Lung (tissue), 12 donors: ENCODE data around the gene NXPH2. TPM values are rescaled to one million over a fixed set of nuclear protein-coding genes. Genes with fewer than 3 reads are reported as not detected.

Experiments used
- ATAC-seq: fragments of 200-7000 bp; cut with Tn5 transposase; one replicate; pipeline ENCODE4 v1.9.1; 2020; ENCODE audit warnings: moderate number of reproducible peaks; ENCODE audit not compliant: insufficient read depth, low FRiP score
- DNase-seq, 3 donors: peaks; one replicate each; pipeline ENCODE4 v3.0.0-alpha.2; 2013 to 2017
- H3K27ac ChIP-seq, 2 donors: one replicate each; pipeline ENCODE4 v1.5.1; 2013; ENCODE audit warnings: mild to moderate bottlenecking in 2 of 2, moderate library complexity in 2 of 2, control low read depth in 1 of 2, inconsistent platforms in 1 of 2, low read depth in 1 of 2, low read length in 1 of 2
- H3K27me3 ChIP-seq, 3 donors: one replicate each; pipeline ENCODE4 v1.5.1; 2013; ENCODE audit warnings: low read length in 2 of 3; ENCODE audit not compliant: control insufficient read depth in 3 of 3, insufficient read depth in 3 of 3
- H3K36me3 ChIP-seq, 4 donors: one replicate each; pipeline ENCODE4 v1.5.1; 2013; ENCODE audit warnings: low read length in 4 of 4, mild to moderate bottlenecking in 1 of 4, moderate library complexity in 1 of 4; ENCODE audit not compliant: control insufficient read depth in 4 of 4, insufficient read depth in 4 of 4
- H3K4me1 ChIP-seq, 5 donors: one replicate each; pipeline ENCODE4 v1.5.1; 2013; ENCODE audit warnings: low read length in 5 of 5, mild to moderate bottlenecking in 2 of 5, moderate library complexity in 1 of 5; ENCODE audit not compliant: control insufficient read depth in 5 of 5, insufficient read depth in 5 of 5
- H3K4me3 ChIP-seq: one replicate; pipeline ENCODE4 v1.5.1; 2013; ENCODE audit warnings: mild to moderate bottlenecking, control low read depth, moderate library complexity
- H3K9ac ChIP-seq, 2 donors: one replicate each; pipeline ENCODE4 v1.5.1; 2013; ENCODE audit warnings: low read length in 2 of 2, control low read depth in 1 of 2; ENCODE audit not compliant: insufficient read depth in 1 of 2
- H3K9me3 ChIP-seq, 4 donors: one replicate each; pipeline ENCODE4 v1.5.1; 2013; ENCODE audit warnings: low read length in 3 of 4, mild to moderate bottlenecking in 1 of 4, moderate library complexity in 1 of 4; ENCODE audit not compliant: control insufficient read depth in 4 of 4, insufficient read depth in 3 of 4
- WGBS, 2 donors: extraction: QIAGEN DNeasy Blood & Tissue Kit; methylation state at CpG; one replicate each; pipeline ENCODE4 v1.1.7; 2013; 5-methylcytosine and 5-hydroxymethylcytosine counted together
- polyA plus RNA-seq, 2 donors: library from polyadenylated mRNA; stranded (reverse); fragments of 200-250 nt; gene quantifications; one replicate each; pipeline ENCODE4 v1.2.1, GENCODE V29; 2013
- total RNA-seq, 2 donors: library from RNA; depleted of rRNA in 1 of 2; stranded (reverse); fragments of >200 nt in 1 of 2; gene quantifications; one replicate each; pipeline ENCODE4 v1.2.1, GENCODE V29; 2014 to 2021
- TF ChIP-seq, protein P1 (sequence below): IDR thresholded peaks from 2 replicates; pipeline ENCODE4 v1.5.1; 2012; ENCODE audit warnings: mild to moderate bottlenecking; ENCODE audit errors: control extremely low read depth, extremely low read depth
- donor health status: control.
- donor health status: control.
- donor health status: Bipolar disorder and iron deficiency.
- donor health status: healthy.
- donor health status: DM: yes; HTN: yes; CAD: no.

The NXPH2 gene
- total and polyA plus RNA-seq, 4 donors = not detected

DNA sequence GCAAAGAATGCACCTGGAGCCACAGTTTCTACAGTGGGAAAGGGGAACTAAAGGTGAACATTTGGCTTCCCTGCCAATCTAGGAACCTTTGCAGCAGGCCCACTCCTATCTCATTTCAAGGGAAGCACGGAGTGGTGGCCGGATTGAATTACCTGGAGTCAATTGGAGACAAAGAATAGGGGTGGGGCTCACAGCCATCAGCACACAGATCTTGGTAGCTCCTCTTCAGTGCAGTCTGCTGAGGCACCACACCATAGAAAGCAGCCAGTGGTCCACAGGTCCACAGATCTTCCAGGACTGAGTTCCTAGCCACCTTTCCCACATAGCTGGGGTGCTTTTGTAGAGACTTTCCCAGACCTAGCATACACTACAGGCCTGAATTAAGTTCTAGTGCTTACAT, 43.5 kb upstream of the NXPH2 start:
- peaks cover 0 to 3% (median 0%) of the 10 kb centered on the region in 5 donors for H3K4me1 ChIP-seq
- WGBS, 2 donors = 80 to 82% methylated on average over 2 of the region's 2 CpGs
- no peaks in the 10 kb centered on the region for H3K36me3 ChIP-seq
- DNase-seq (no peak), ATAC-seq (no peak)
- no peak overlapping the region for H3K27ac ChIP-seq
- no peaks in the 10 kb centered on the region for H3K27me3 ChIP-seq
- TF ChIP-seq, protein P1, sequence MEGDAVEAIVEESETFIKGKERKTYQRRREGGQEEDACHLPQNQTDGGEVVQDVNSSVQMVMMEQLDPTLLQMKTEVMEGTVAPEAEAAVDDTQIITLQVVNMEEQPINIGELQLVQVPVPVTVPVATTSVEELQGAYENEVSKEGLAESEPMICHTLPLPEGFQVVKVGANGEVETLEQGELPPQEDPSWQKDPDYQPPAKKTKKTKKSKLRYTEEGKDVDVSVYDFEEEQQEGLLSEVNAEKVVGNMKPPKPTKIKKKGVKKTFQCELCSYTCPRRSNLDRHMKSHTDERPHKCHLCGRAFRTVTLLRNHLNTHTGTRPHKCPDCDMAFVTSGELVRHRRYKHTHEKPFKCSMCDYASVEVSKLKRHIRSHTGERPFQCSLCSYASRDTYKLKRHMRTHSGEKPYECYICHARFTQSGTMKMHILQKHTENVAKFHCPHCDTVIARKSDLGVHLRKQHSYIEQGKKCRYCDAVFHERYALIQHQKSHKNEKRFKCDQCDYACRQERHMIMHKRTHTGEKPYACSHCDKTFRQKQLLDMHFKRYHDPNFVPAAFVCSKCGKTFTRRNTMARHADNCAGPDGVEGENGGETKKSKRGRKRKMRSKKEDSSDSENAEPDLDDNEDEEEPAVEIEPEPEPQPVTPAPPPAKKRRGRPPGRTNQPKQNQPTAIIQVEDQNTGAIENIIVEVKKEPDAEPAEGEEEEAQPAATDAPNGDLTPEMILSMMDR = no peak
- no peak overlapping the region for H3K9ac ChIP-seq
- no peak overlapping the region for H3K4me3 ChIP-seq
- no peaks in the 10 kb centered on the region for H3K9me3 ChIP-seq

DNA sequence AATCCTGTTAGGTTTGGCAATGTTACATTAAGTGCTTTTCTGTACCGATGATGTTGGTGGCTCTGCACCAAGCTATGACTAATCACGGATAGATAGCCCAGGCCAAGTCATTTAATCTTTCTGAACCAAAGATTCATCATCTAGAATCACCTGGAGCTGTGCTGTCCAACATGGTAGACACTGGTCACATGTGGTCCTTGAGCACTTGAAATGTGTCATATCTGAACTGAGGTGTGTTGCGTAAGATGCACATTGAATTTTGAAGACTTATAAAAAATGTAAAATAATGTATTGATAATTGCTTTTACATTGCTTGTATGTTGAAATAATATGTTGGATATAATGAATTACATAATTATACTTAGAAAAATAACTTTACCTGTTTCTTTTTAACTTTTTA, 39.8 kb upstream of the NXPH2 start:
- WGBS, 2 donors = 87 to 89% methylated on average over 3 of the region's 3 CpGs
- Histone ChIP-seq H3K27me3 (no peaks in the 10 kb centered on the region), H3K4me1 (no peaks in the 10 kb centered on the region), H3K9me3 (no peaks in the 10 kb centered on the region), H3K9ac (no peak overlapping the region), H3K36me3 (no peaks in the 10 kb centered on the region), H3K4me3 (no peak overlapping the region), H3K27ac (no peak overlapping the region)
- TF ChIP-seq, protein P1 = no peak
- ATAC-seq (no peak), DNase-seq (no peak)

DNA sequence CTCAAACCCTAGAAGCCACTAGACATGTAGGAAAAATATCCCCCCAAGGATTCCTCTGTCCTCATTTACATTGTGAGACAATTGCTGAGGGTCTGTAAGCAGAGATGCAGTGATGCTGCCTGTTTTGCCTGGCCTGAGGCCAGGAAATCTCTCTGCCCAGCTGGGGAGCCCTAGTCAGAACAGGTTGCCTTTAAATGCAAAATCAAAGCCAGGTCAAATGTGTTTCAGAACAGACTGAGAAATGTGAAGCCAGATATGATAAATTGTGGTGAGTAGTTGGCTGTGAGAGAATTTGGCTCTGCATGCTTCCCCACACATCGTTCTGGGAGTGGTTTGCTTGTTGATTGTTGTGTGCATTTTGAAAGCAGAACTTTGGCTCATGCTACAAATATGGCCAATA, 38.4 kb upstream of the NXPH2 start:
- no peak overlapping the region for H3K9ac ChIP-seq
- ATAC-seq = no peak
- no peaks in the 10 kb centered on the region for H3K36me3 ChIP-seq
- no peaks in the 10 kb centered on the region for H3K4me1 ChIP-seq
- DNase-seq = no peak
- peaks cover 0 to 1% (median 0%) of the 10 kb centered on the region in 4 donors for H3K9me3 ChIP-seq
- no peak overlapping the region for H3K27ac ChIP-seq
- WGBS, 2 donors = 33 to 37% methylated on average over 1 of the region's 1 CpG
- TF ChIP-seq, protein P1 = no peak
- H3K4me3 ChIP-seq = no peak overlapping the region
- H3K27me3 ChIP-seq = no peaks in the 10 kb centered on the region

DNA sequence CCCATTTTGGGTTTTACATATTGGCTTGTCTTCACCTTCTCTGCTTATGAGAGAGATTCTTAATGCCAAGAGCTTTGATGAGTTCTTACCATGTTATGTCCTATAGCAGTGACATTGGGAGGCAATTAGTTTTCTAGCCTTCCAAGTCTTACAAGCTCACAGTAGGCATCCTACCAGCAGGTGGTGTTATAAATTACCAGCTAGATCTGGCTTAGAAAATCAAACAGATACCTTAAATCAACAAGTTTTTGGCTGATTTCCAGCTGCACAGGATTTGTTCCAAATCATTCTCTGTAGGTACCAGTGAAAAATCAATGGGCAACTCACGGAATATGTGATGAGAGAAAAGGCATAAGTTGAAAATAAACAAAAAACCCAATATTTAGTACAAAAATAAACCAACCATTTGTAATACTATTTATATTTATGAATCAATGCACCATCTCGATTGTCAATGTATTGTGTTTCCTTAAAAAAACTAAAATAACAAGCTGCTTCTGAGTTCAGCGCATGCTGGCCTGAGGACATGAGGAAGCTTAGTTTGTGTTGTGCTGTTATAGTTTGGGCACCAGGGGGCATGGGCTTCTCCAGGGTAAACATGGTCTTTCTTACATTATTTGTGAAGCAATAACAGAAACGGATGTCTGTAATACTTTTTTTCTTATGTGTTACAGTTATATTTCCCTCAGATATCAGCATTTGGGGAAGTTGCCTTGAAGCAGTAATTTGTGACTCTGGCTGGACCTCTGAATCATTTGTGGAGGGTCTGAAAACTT, 34.1 kb upstream of the NXPH2 start:
- WGBS, 2 donors = 36 to 58% methylated on average over 4 of the region's 4 CpGs
- ATAC-seq (no peak), DNase-seq (no peak)
- TF ChIP-seq, protein P1 = no peak
- Histone ChIP-seq H3K27me3 (no peaks in the 10 kb centered on the region), H3K4me1 (no peaks in the 10 kb centered on the region), H3K36me3 (no peaks in the 10 kb centered on the region), H3K9me3 (peaks cover 0 to 1% (median 0%) of the 10 kb centered on the region in 4 donors), H3K9ac (no peak overlapping the region), H3K27ac (no peak overlapping the region), H3K4me3 (no peak overlapping the region)
